Astrocyte (in vitro differentiated cells and primary cell): ENCODE measurements around the gene DOCK6. TPM values are rescaled to one million over a fixed set of nuclear protein-coding genes. Genes with fewer than 3 reads are reported as not detected.

Experiments used
- DNase-seq: peaks from one replicate; pipeline ENCODE4 v3.0.0-alpha.2; 2010; ENCODE audit warnings: low read depth
- FAIRE-seq: peaks from 2 replicates; lab custom pipeline; 2011; peaks lifted over from hg19 to GRCh38; lab: Jason Lieb, UNC
- H2AFZ ChIP-seq: 2 replicates; pipeline ENCODE4 v1.6.0; 2012; ENCODE audit warnings: low read depth, low read length, inconsistent platforms
- H3K27ac ChIP-seq: 2 replicates; pipeline ENCODE4 v1.5.1; 2011; ENCODE audit warnings: low read depth, low read length, inconsistent platforms
- H3K27me3 ChIP-seq: 2 replicates; pipeline ENCODE4 v1.6.0; 2011; ENCODE audit warnings: low read length, inconsistent platforms; ENCODE audit not compliant: insufficient read depth
- H3K36me3 ChIP-seq: 2 replicates; pipeline ENCODE4 v1.5.1; 2011; ENCODE audit warnings: low read length, inconsistent platforms; ENCODE audit not compliant: insufficient read depth
- H3K4me1 ChIP-seq: 2 replicates; pipeline ENCODE4 v1.5.1; 2011; ENCODE audit warnings: low read length, inconsistent platforms; ENCODE audit not compliant: insufficient read depth
- H3K4me2 ChIP-seq: 2 replicates; pipeline ENCODE4 v1.6.0; 2012; ENCODE audit warnings: low read length, inconsistent platforms
- H3K4me3 ChIP-seq: 2 replicates; pipeline ENCODE4 v1.5.1; 2011; ENCODE audit warnings: low read depth, mild to moderate bottlenecking, low read length, inconsistent platforms; ENCODE audit not compliant: insufficient read depth
- H3K79me2 ChIP-seq: 2 replicates; pipeline ENCODE4 v1.6.0; 2012; ENCODE audit warnings: mild to moderate bottlenecking, low read length, inconsistent platforms; ENCODE audit not compliant: insufficient read depth
- H3K9ac ChIP-seq: 2 replicates; pipeline ENCODE4 v1.6.0; 2012; ENCODE audit warnings: mild to moderate bottlenecking, low read length, inconsistent platforms
- H3K9me3 ChIP-seq: 2 replicates; pipeline ENCODE4 v1.5.1; 2012; ENCODE audit warnings: low read depth, mild to moderate bottlenecking, low read length, inconsistent platforms; ENCODE audit not compliant: insufficient read depth
- H4K20me1 ChIP-seq: 2 replicates; pipeline ENCODE4 v1.6.0; 2012; ENCODE audit warnings: low read length, inconsistent platforms; ENCODE audit not compliant: insufficient read depth
- H3K27ac Mint-ChIP-seq: one replicate; pipeline ENCODE4 v1.8.0; 2021; ENCODE audit warnings: mild to moderate bottlenecking, mixed read lengths; ENCODE audit not compliant: unreplicated experiment
- H3K27me3 Mint-ChIP-seq: one replicate; pipeline ENCODE4 v1.8.0; 2021; ENCODE audit warnings: low read depth, mixed read lengths; ENCODE audit not compliant: unreplicated experiment
- H3K36me3 Mint-ChIP-seq: one replicate; pipeline ENCODE4 v1.8.0; 2021; ENCODE audit warnings: low read depth, mixed read lengths; ENCODE audit not compliant: unreplicated experiment
- H3K4me1 Mint-ChIP-seq: one replicate; pipeline ENCODE4 v1.8.0; 2021; ENCODE audit warnings: low read depth, mixed read lengths; ENCODE audit not compliant: unreplicated experiment
- H3K4me3 Mint-ChIP-seq: one replicate; pipeline ENCODE4 v1.8.0; 2021; ENCODE audit warnings: mild to moderate bottlenecking, moderate library complexity, mixed read lengths; ENCODE audit not compliant: unreplicated experiment
- H3K9me3 Mint-ChIP-seq: one replicate; pipeline ENCODE4 v1.8.0; 2021; ENCODE audit warnings: mild to moderate bottlenecking, mixed read lengths; ENCODE audit not compliant: unreplicated experiment
- EZH2 ChIP-seq: IDR thresholded peaks from 2 replicates; pipeline ENCODE4 v1.6.1; 2012; ENCODE audit warnings: mild to moderate bottlenecking, low read length, inconsistent platforms; ENCODE audit not compliant: insufficient read depth
- total RNA-seq: library from RNA; stranded (reverse); gene quantifications from 2 replicates; pipeline ENCODE4 v1.2.1, GENCODE V29; 2021
- TF ChIP-seq, protein P1 (sequence below): IDR thresholded peaks from 2 replicates; pipeline ENCODE4 v1.5.1; 2011; ENCODE audit warnings: low read depth, mild to moderate bottlenecking, inconsistent platforms, low read length, moderate library complexity; ENCODE audit not compliant: insufficient read depth

DOCK6 gene
- total RNA-seq, 1 donor from 2014 or later, result 38.3 TPM

- no peak overlapping the region for H3K9ac ChIP-seq
- H3K9me3 ChIP-seq, result no peaks in the 10 kb centered on the region
- TF ChIP-seq EZH2, result no peak
- TF ChIP-seq, protein P1, sequence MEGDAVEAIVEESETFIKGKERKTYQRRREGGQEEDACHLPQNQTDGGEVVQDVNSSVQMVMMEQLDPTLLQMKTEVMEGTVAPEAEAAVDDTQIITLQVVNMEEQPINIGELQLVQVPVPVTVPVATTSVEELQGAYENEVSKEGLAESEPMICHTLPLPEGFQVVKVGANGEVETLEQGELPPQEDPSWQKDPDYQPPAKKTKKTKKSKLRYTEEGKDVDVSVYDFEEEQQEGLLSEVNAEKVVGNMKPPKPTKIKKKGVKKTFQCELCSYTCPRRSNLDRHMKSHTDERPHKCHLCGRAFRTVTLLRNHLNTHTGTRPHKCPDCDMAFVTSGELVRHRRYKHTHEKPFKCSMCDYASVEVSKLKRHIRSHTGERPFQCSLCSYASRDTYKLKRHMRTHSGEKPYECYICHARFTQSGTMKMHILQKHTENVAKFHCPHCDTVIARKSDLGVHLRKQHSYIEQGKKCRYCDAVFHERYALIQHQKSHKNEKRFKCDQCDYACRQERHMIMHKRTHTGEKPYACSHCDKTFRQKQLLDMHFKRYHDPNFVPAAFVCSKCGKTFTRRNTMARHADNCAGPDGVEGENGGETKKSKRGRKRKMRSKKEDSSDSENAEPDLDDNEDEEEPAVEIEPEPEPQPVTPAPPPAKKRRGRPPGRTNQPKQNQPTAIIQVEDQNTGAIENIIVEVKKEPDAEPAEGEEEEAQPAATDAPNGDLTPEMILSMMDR, result no peak
- no peak overlapping the region for H3K4me3 ChIP-seq
- Mint-ChIP-seq H3K4me1 (no peaks in the 10 kb centered on the region), H3K27me3 (peaks cover 4% of the 10 kb centered on the region), H3K9me3 (no peaks in the 10 kb centered on the region), H3K36me3 (peaks cover 19% of the 10 kb centered on the region), H3K4me3 (no peak overlapping the region), H3K27ac (no peak overlapping the region)
- no peak overlapping the region for H2AFZ ChIP-seq
- no peaks in the 10 kb centered on the region for H3K79me2 ChIP-seq
- no peaks in the 10 kb centered on the region for H3K36me3 ChIP-seq
- no peak for DNase-seq
- no peaks in the 10 kb centered on the region for H3K4me1 ChIP-seq
- no peaks in the 10 kb centered on the region for H3K27me3 ChIP-seq
- no peak overlapping the region for H3K27ac ChIP-seq
- no peaks in the 10 kb centered on the region for H4K20me1 ChIP-seq
- H3K4me2 ChIP-seq, result no peak overlapping the region
- no peak for FAIRE-seq
Observed at GRCh38 chr19:11230621-11231386, 31.5 kb downstream of the DOCK6 start.

DNA sequence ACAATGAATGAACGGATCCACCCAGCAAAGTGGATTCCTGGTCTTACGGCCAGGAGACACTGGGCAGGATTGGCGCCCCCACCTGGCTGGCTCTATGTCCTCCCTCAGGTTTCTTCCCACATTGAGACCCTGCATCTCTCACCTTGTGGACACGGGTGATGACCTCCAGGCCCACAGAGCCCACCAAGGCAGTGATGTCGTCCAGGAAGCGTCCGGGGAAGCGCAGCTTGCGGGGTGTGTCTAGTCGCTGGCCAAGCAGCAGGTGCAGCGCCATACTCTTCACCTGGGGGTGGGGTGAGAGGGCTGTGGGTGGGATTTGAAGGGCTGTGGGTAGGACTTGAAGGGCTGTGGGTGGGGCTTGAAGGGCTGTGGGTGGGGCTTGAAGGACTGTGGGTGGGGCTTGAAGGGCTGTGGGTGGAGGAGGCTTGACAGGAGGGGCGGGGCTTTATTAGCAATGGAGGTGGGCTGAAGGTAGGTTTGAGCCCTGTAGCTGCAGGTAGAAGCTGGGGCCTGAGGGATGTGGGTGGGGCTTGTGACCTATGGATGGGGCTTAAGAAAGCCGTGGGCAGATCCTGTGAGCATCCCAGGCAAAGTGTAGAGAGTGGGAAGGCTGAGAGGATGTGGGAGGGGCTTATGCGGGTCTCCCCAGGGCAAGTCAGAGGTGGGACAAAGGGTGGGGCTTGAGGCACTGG, 35.0 kb downstream of the DOCK6 start:
- TF ChIP-seq, protein P1, result no peak
- no peak for TF ChIP-seq EZH2
- no peak overlapping the region for H3K4me3 ChIP-seq
- no peak overlapping the region for H3K27ac Mint-ChIP-seq
- H3K27me3 Mint-ChIP-seq, result peaks cover 4% of the 10 kb centered on the region
- peaks cover 20% of the 10 kb centered on the region for H3K36me3 Mint-ChIP-seq
- H3K9me3 Mint-ChIP-seq, result peaks cover 2% of the 10 kb centered on the region
- H4K20me1 ChIP-seq, result no peaks in the 10 kb centered on the region
- no peaks in the 10 kb centered on the region for H3K9me3 ChIP-seq
- H2AFZ ChIP-seq, result no peak overlapping the region
- no peaks in the 10 kb centered on the region for H3K79me2 ChIP-seq
- no peak for DNase-seq
- no peaks in the 10 kb centered on the region for H3K36me3 ChIP-seq
- H3K9ac ChIP-seq, result no peak overlapping the region
- H3K4me1 Mint-ChIP-seq, result no peaks in the 10 kb centered on the region
- H3K4me3 Mint-ChIP-seq, result no peak overlapping the region
- no peak overlapping the region for H3K4me2 ChIP-seq
- no peaks in the 10 kb centered on the region for H3K4me1 ChIP-seq
- no peaks in the 10 kb centered on the region for H3K27me3 ChIP-seq
- H3K27ac ChIP-seq, result no peak overlapping the region
- no peak for FAIRE-seq

GRCh38 chr19:11226716-11227166, 35.6 kb downstream of the DOCK6 start:
- peaks cover 4% of the 10 kb centered on the region for H3K27me3 Mint-ChIP-seq
- Histone ChIP-seq H3K4me2 (no peak overlapping the region), H2AFZ (no peak overlapping the region)

More at GRCh38 chr19:11226716-11227166, 35.6 kb downstream of the DOCK6 start:
- Mint-ChIP-seq H3K4me3 (no peak overlapping the region), H3K9me3 (peaks cover 3% of the 10 kb centered on the region), H3K27ac (no peak overlapping the region), H3K36me3 (peaks cover 24% of the 10 kb centered on the region), H3K4me1 (no peaks in the 10 kb centered on the region)
- FAIRE-seq (no peak), DNase-seq (no peak)
- Histone ChIP-seq H3K9ac (no peak overlapping the region), H3K9me3 (peaks cover 3% of the 10 kb centered on the region), H3K27ac (no peak overlapping the region), H3K79me2 (no peaks in the 10 kb centered on the region), H4K20me1 (no peaks in the 10 kb centered on the region), H3K4me3 (no peak overlapping the region), H3K4me1 (no peaks in the 10 kb centered on the region), H3K36me3 (no peaks in the 10 kb centered on the region), H3K27me3 (no peaks in the 10 kb centered on the region)
- no peak for TF ChIP-seq EZH2
- TF ChIP-seq, protein P1, result no peak
